Progenitor cell of endocrine pancreas (in vitro differentiated cells): Measurements from ENCODE around the gene ERICH2. TPM values are rescaled to one million over a fixed set of nuclear protein-coding genes. Genes with fewer than 3 reads are reported as not detected.
A peak's percentile ranks its signal among the peaks of the same experiment; 100 is the strongest.
"Not testable (repeated sequence)": the region's sequence is repeated elsewhere in the genome, so short reads cannot be mapped to it uniquely, and the experiment has no call there.

Source experiments
- DNase-seq: peaks from one replicate; pipeline ENCODE4 v3.0.0; 2021; ENCODE audit warnings: low spot score; ENCODE audit not compliant: unreplicated experiment
- H3K27ac Mint-ChIP-seq: 2 replicates; pipeline ENCODE4 v1.8.0; 2021; ENCODE audit warnings: mild to moderate bottlenecking, moderate library complexity, mixed read lengths
- H3K27me3 Mint-ChIP-seq: 2 replicates; pipeline ENCODE4 v1.8.0; 2021; ENCODE audit warnings: mixed read lengths
- H3K36me3 Mint-ChIP-seq: 2 replicates; pipeline ENCODE4 v1.8.0; 2022; ENCODE audit warnings: mixed read lengths; ENCODE audit not compliant: insufficient read depth
- H3K4me1 Mint-ChIP-seq: 2 replicates; pipeline ENCODE4 v1.8.0; 2021; ENCODE audit warnings: low read depth, mixed read lengths
- H3K4me3 Mint-ChIP-seq: 2 replicates; pipeline ENCODE4 v1.8.0; 2021; ENCODE audit warnings: low read depth, mild to moderate bottlenecking, moderate library complexity, mixed read lengths
- H3K9me3 Mint-ChIP-seq: 2 replicates; pipeline ENCODE4 v1.8.0; 2021; ENCODE audit warnings: low read depth, mixed read lengths
- long read RNA-seq: library from polyadenylated mRNA; unstranded; transcript quantifications from one replicate; pipeline ENCODE4 v2.0.0, GENCODE V29; 2020
- total RNA-seq: library from RNA; stranded (reverse); gene quantifications from 2 replicates; pipeline ENCODE4 v1.2.1, GENCODE V29; 2021
- TF ChIP-seq, protein P1 (sequence below): fragments of 200-600 bp; sonication (generic); IDR thresholded peaks from one replicate; pipeline ENCODE4 v1.5.0; 2021; ENCODE audit warnings: antibody characterized with exemption, mild to moderate bottlenecking; ENCODE audit not compliant: unreplicated experiment

The ERICH2 gene, protein sequence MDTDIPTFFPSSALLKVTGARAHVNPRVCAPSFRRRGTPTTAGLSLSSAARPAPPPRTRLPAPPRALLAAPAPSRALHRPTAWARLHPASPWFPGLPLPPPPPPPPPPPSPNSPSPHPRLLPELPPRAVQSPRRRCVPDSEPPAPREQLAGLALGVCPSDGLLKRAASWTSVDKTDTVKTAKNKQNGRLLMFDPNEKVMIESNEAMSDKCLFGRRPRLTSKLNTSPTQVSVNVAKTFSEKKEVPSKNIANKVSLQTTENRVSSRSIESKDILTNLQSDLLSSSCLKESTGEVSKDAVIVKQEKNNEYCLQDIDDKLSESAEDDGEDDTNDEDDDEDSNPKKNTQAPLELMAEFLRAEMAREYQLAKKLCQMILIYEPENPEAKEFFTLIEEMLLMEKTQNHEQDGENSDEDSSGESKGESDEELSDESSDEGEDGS
- total RNA-seq: 0.91 and 1.1 TPM in 2 replicates
- long read RNA-seq: 0 reads

DNA sequence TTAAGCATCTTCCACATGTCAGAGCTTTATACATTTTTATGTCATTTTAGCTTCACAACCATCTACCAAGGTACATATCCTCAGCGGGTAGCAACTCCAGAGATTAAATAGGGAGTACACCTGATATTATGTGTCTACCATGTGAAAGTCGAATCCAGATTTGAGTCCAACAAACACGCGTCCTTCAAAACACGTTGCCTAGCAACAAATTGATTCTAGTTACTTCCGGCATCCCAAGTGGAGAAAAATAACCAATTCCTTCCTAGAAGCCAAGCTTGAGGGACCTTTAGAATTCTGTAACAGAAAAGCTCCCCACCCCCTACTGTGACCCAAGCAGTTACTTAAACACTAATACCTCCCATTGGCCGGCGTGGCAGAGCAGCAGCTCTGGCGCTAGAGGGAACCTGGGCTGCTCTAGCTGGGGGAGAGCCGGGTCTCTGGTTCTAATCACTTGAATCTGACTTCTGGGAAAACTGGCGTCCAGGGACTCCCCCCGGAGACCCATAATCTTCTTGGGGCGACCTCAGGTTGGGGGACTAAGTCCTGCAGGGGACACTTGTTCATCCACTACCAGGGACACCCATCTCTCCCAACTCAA lies at the start of gene ERICH2:
TSS of gene ERICH2 (plus strand) at position 371 of the 598 bp plus-strand sequence. CDS start 304 bp downstream, outside the sequence.
- DNase-seq: peak; percentile 30
- H3K4me1 Mint-ChIP-seq: peaks cover 17% of the 10 kb centered on the region
- peak within 1 kb of the TSS; percentile 86 for H3K4me3 Mint-ChIP-seq
- no peaks in the 10 kb centered on the region for H3K9me3 Mint-ChIP-seq
- H3K27ac Mint-ChIP-seq: peak within 1 kb of the TSS; percentile 95
- H3K36me3 Mint-ChIP-seq: no peaks in the 10 kb centered on the region
- peaks cover 8% of the 10 kb centered on the region for H3K27me3 Mint-ChIP-seq
- TF ChIP-seq, protein P1, sequence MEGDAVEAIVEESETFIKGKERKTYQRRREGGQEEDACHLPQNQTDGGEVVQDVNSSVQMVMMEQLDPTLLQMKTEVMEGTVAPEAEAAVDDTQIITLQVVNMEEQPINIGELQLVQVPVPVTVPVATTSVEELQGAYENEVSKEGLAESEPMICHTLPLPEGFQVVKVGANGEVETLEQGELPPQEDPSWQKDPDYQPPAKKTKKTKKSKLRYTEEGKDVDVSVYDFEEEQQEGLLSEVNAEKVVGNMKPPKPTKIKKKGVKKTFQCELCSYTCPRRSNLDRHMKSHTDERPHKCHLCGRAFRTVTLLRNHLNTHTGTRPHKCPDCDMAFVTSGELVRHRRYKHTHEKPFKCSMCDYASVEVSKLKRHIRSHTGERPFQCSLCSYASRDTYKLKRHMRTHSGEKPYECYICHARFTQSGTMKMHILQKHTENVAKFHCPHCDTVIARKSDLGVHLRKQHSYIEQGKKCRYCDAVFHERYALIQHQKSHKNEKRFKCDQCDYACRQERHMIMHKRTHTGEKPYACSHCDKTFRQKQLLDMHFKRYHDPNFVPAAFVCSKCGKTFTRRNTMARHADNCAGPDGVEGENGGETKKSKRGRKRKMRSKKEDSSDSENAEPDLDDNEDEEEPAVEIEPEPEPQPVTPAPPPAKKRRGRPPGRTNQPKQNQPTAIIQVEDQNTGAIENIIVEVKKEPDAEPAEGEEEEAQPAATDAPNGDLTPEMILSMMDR: peak; percentile 5

GRCh38 chr2:170721678-170722077 lies 48.5 kb upstream of the ERICH2 start:
- TF ChIP-seq, protein P1: no peak
- H3K9me3 Mint-ChIP-seq: no peaks in the 10 kb centered on the region
- no peak for DNase-seq
- H3K27ac Mint-ChIP-seq: no peak overlapping the region
- peaks cover 28% of the 10 kb centered on the region for H3K27me3 Mint-ChIP-seq
- H3K4me3 Mint-ChIP-seq: no peak overlapping the region
- peaks cover 2% of the 10 kb centered on the region for H3K4me1 Mint-ChIP-seq
- no peaks in the 10 kb centered on the region for H3K36me3 Mint-ChIP-seq

GRCh38 chr2:170722301-170722700 lies 47.9 kb upstream of the ERICH2 start:
- Mint-ChIP-seq H3K36me3 (no peaks in the 10 kb centered on the region), H3K4me3 (no peak overlapping the region), H3K27ac (no peak overlapping the region), H3K9me3 (no peaks in the 10 kb centered on the region), H3K4me1 (no peaks in the 10 kb centered on the region), H3K27me3 (peaks cover 23% of the 10 kb centered on the region)
- TF ChIP-seq, protein P1: no peak
- DNase-seq: no peak

DNA sequence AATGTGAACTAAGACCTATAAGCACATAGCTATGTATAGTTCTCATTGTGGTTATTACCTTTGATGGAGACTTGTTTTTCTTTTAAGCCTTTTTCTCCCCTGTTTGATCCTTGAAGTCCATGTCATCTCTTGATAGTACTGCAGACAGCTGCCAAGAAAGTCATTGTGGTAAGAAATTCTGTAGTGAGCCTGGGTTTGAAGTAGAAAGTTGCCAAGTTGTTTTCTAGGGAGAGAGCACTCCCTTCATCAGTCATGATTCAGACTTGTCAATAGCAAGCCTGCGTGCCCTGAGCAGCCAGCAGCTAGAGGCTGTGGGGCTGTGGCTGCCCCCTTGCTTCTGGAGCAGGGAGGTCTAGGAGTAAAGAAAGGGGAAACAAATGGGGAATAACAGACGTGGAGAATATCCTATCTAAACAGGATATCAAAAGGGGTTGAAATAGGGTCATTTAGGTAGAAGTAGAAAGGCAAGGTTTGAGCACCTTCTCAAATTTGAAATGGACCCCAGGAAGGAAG lies 46.7 kb upstream of the ERICH2 start:
- no peaks in the 10 kb centered on the region for H3K36me3 Mint-ChIP-seq
- H3K27ac Mint-ChIP-seq: no peak overlapping the region
- H3K9me3 Mint-ChIP-seq: peaks cover 1% of the 10 kb centered on the region
- DNase-seq: no peak
- TF ChIP-seq, protein P1: no peak
- peaks cover 11% of the 10 kb centered on the region for H3K27me3 Mint-ChIP-seq
- H3K4me1 Mint-ChIP-seq: no peaks in the 10 kb centered on the region
- H3K4me3 Mint-ChIP-seq: no peak overlapping the region

DNA sequence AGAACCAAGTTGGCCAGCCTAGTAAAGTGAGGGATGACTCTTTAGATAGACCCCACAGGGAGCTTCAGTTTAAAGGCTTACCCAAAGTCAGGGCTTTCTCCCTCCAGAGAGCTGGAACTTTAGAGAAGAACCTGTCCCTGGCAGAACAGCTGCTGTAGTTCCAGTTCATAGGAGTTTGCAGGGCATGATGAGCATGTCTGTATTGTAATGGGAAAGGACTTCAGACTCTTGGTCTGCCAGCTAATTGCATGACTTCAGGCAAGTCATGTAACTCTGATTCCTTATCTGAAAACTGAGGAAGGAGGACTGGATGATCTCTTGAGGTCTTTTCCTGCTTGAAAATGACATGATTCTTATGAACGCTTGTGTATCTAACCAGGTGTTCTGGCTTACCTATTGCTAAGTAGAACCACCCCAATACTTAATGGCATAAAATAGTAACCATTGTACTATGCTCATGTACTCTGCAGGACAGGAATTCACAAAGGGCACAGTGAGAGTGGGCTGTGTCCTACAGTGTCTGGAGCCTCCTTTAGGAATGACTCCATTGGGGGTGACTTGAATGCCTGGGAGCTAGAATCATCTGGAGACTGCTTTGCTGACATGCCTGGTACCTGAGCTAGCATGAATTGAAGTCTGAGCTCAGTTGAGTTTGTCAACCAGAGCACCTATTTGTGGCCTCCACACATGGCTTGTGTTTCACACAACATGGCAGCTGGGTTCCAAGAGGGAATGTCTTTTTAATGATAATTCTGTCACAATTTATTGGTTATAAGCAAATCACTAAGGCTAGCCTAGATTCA lies 36.2 kb upstream of the ERICH2 start:
- H3K36me3 Mint-ChIP-seq: no peaks in the 10 kb centered on the region
- no peaks in the 10 kb centered on the region for H3K27me3 Mint-ChIP-seq
- no peaks in the 10 kb centered on the region for H3K4me1 Mint-ChIP-seq
- peaks cover 10% of the 10 kb centered on the region for H3K9me3 Mint-ChIP-seq
- no peak overlapping the region for H3K4me3 Mint-ChIP-seq
- H3K27ac Mint-ChIP-seq: no peak overlapping the region
- TF ChIP-seq, protein P1: no peak
- DNase-seq: no peak

- DNase-seq, H3K9me3 Mint-ChIP-seq, H3K4me1 Mint-ChIP-seq, H3K27me3 Mint-ChIP-seq, H3K36me3 Mint-ChIP-seq, H3K27ac Mint-ChIP-seq, H3K4me3 Mint-ChIP-seq: not testable (repeated sequence)
Observed at GRCh38 chr2:170734601-170735000, 35.6 kb upstream of the ERICH2 start.
